Astrocyte (in vitro differentiated cells and primary cell): Measurements from ENCODE around the gene MIAT. TPM values are rescaled to one million over a fixed set of nuclear protein-coding genes. Genes with fewer than 3 reads are reported as not detected.

Experiments used
- DNase-seq: peaks from one replicate; pipeline ENCODE4 v3.0.0-alpha.2; 2010; ENCODE audit warnings: low read depth
- FAIRE-seq: peaks from 2 replicates; lab custom pipeline; 2011; peaks lifted over from hg19 to GRCh38; lab: Jason Lieb, UNC
- H2AFZ ChIP-seq: 2 replicates; pipeline ENCODE4 v1.6.0; 2012; ENCODE audit warnings: low read depth, low read length, inconsistent platforms
- H3K27ac ChIP-seq: 2 replicates; pipeline ENCODE4 v1.5.1; 2011; ENCODE audit warnings: low read depth, low read length, inconsistent platforms
- H3K27me3 ChIP-seq: 2 replicates; pipeline ENCODE4 v1.6.0; 2011; ENCODE audit warnings: low read length, inconsistent platforms; ENCODE audit not compliant: insufficient read depth
- H3K36me3 ChIP-seq: 2 replicates; pipeline ENCODE4 v1.5.1; 2011; ENCODE audit warnings: low read length, inconsistent platforms; ENCODE audit not compliant: insufficient read depth
- H3K4me1 ChIP-seq: 2 replicates; pipeline ENCODE4 v1.5.1; 2011; ENCODE audit warnings: low read length, inconsistent platforms; ENCODE audit not compliant: insufficient read depth
- H3K4me2 ChIP-seq: 2 replicates; pipeline ENCODE4 v1.6.0; 2012; ENCODE audit warnings: low read length, inconsistent platforms
- H3K4me3 ChIP-seq: 2 replicates; pipeline ENCODE4 v1.5.1; 2011; ENCODE audit warnings: low read depth, mild to moderate bottlenecking, low read length, inconsistent platforms; ENCODE audit not compliant: insufficient read depth
- H3K79me2 ChIP-seq: 2 replicates; pipeline ENCODE4 v1.6.0; 2012; ENCODE audit warnings: mild to moderate bottlenecking, low read length, inconsistent platforms; ENCODE audit not compliant: insufficient read depth
- H3K9ac ChIP-seq: 2 replicates; pipeline ENCODE4 v1.6.0; 2012; ENCODE audit warnings: mild to moderate bottlenecking, low read length, inconsistent platforms
- H3K9me3 ChIP-seq: 2 replicates; pipeline ENCODE4 v1.5.1; 2012; ENCODE audit warnings: low read depth, mild to moderate bottlenecking, low read length, inconsistent platforms; ENCODE audit not compliant: insufficient read depth
- H4K20me1 ChIP-seq: 2 replicates; pipeline ENCODE4 v1.6.0; 2012; ENCODE audit warnings: low read length, inconsistent platforms; ENCODE audit not compliant: insufficient read depth
- H3K27ac Mint-ChIP-seq: one replicate; pipeline ENCODE4 v1.8.0; 2021; ENCODE audit warnings: mild to moderate bottlenecking, mixed read lengths; ENCODE audit not compliant: unreplicated experiment
- H3K27me3 Mint-ChIP-seq: one replicate; pipeline ENCODE4 v1.8.0; 2021; ENCODE audit warnings: low read depth, mixed read lengths; ENCODE audit not compliant: unreplicated experiment
- H3K36me3 Mint-ChIP-seq: one replicate; pipeline ENCODE4 v1.8.0; 2021; ENCODE audit warnings: low read depth, mixed read lengths; ENCODE audit not compliant: unreplicated experiment
- H3K4me1 Mint-ChIP-seq: one replicate; pipeline ENCODE4 v1.8.0; 2021; ENCODE audit warnings: low read depth, mixed read lengths; ENCODE audit not compliant: unreplicated experiment
- H3K4me3 Mint-ChIP-seq: one replicate; pipeline ENCODE4 v1.8.0; 2021; ENCODE audit warnings: mild to moderate bottlenecking, moderate library complexity, mixed read lengths; ENCODE audit not compliant: unreplicated experiment
- H3K9me3 Mint-ChIP-seq: one replicate; pipeline ENCODE4 v1.8.0; 2021; ENCODE audit warnings: mild to moderate bottlenecking, mixed read lengths; ENCODE audit not compliant: unreplicated experiment
- CTCF ChIP-seq: IDR thresholded peaks from 2 replicates; pipeline ENCODE4 v1.5.1; 2011; ENCODE audit warnings: low read depth, mild to moderate bottlenecking, inconsistent platforms, low read length, moderate library complexity; ENCODE audit not compliant: insufficient read depth
- EZH2 ChIP-seq: IDR thresholded peaks from 2 replicates; pipeline ENCODE4 v1.6.1; 2012; ENCODE audit warnings: mild to moderate bottlenecking, low read length, inconsistent platforms; ENCODE audit not compliant: insufficient read depth
- total RNA-seq: library from RNA; stranded (reverse); gene quantifications from 2 replicates; pipeline ENCODE4 v1.2.1, GENCODE V29; 2021

Gene MIAT
- total RNA-seq, 1 donor from 2014 or later, result 22.8 TPM

GRCh38 chr22:26669060-26669481 is 11.7 kb downstream of the MIAT start:
- peaks cover 4% of the 10 kb centered on the region for H3K36me3 Mint-ChIP-seq
- Histone ChIP-seq H3K4me1 (peaks cover 23% of the 10 kb centered on the region), H3K27me3 (no peaks in the 10 kb centered on the region), H3K79me2 (peaks cover 9% of the 10 kb centered on the region), H3K9ac (no peak overlapping the region), H3K4me2 (no peak overlapping the region), H3K27ac (no peak overlapping the region), H3K36me3 (no peaks in the 10 kb centered on the region), H2AFZ (no peak overlapping the region), H3K9me3 (no peaks in the 10 kb centered on the region), H4K20me1 (no peaks in the 10 kb centered on the region), H3K4me3 (no peak overlapping the region)
- H3K27me3 Mint-ChIP-seq, result no peaks in the 10 kb centered on the region
- H3K4me3 Mint-ChIP-seq, result no peak overlapping the region
- DNase-seq, result no peak
- no peak overlapping the region for H3K27ac Mint-ChIP-seq
- H3K4me1 Mint-ChIP-seq, result peaks cover 29% of the 10 kb centered on the region
- TF ChIP-seq EZH2 (no peak), CTCF (peak; percentile 50)
- peak; percentile 23 for FAIRE-seq
- H3K9me3 Mint-ChIP-seq, result no peaks in the 10 kb centered on the region

GRCh38 chr22:26670459-26670858 is 13.1 kb downstream of the MIAT start:
- peaks cover 4% of the 10 kb centered on the region for H3K36me3 Mint-ChIP-seq
- peaks cover 35% of the 10 kb centered on the region for H3K4me1 Mint-ChIP-seq

More at GRCh38 chr22:26670459-26670858, 13.1 kb downstream of the MIAT start:
- Histone ChIP-seq H3K27ac (no peak overlapping the region), H3K4me1 (peaks cover 23% of the 10 kb centered on the region), H3K27me3 (no peaks in the 10 kb centered on the region), H2AFZ (no peak overlapping the region), H4K20me1 (no peaks in the 10 kb centered on the region), H3K4me3 (no peak overlapping the region), H3K36me3 (no peaks in the 10 kb centered on the region), H3K79me2 (peaks cover 23% of the 10 kb centered on the region), H3K4me2 (no peak overlapping the region), H3K9ac (no peak overlapping the region), H3K9me3 (no peaks in the 10 kb centered on the region)
- FAIRE-seq, result no peak
- no peaks in the 10 kb centered on the region for H3K9me3 Mint-ChIP-seq
- no peaks in the 10 kb centered on the region for H3K27me3 Mint-ChIP-seq
- TF ChIP-seq EZH2 (no peak), CTCF (no peak)
- no peak overlapping the region for H3K4me3 Mint-ChIP-seq
- H3K27ac Mint-ChIP-seq, result peak overlapping the region; percentile 56
- DNase-seq, result no peak
